Subcutaneous adipose tissue (tissue), 4 donors: ENCODE measurements around the gene RCSD1. TPM values are rescaled to one million over a fixed set of nuclear protein-coding genes. Genes with fewer than 3 reads are reported as not detected.

Source experiments
- total RNA-seq, 4 donors: library from RNA; depleted of rRNA; stranded (reverse); fragments of >200 nt; gene quantifications; one replicate each; pipeline ENCODE4 v1.1.0, GENCODE V29; 2016
- TF ChIP-seq, protein P1 (sequence below): fragments of 450-650 bp; IDR thresholded peaks from one replicate; pipeline ENCODE4 v1.5.1; 2016; ENCODE audit warnings: low read depth, mild to moderate bottlenecking, control low read depth, antibody characterized with exemption, moderate library complexity

Gene RCSD1
- total RNA-seq, 4 donors from 2014 or later, result 22.5 to 33.3 (median 28.7) TPM

DNA sequence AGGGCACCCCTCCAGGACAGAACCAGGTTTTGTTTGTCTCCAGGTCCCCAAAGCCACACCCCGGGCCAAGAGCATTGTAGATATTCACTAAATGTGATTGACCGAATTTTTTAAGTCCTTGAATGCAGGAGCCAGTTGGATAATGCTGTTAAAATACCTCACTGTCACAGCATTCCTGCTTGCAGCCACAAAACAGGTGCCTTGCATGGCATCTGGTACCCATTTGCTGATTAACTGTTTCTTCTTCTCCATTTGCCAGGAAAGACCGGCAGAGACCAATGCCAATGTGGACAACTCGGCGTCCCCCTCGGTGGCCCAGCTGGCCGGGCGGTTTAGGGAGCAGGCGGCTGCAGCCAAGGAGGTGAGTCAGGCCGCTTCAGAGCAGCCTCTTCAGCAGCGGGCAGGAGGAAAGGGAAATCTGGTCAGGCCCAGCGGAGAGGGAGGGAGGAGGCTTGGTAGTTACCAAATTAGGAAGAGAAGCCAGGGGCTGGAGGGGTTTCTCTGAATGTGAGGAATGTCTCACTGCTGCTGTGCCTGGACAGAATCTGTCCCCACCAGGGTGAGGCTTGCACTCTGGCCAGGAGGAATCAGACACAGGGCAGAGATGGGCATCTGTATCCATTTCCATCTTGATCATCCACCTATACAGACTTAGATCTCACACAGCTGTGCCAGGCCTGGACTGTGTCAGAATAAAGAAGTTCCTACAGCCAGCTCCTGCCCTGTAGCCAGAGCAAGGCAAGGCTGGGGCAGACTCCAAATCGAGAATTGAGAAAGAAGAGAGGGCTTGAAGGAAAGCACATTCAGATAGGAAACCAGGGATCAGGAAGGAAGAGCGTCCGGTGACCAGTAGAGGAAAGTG is 53.8 kb downstream of the RCSD1 start:
- TF ChIP-seq, protein P1, sequence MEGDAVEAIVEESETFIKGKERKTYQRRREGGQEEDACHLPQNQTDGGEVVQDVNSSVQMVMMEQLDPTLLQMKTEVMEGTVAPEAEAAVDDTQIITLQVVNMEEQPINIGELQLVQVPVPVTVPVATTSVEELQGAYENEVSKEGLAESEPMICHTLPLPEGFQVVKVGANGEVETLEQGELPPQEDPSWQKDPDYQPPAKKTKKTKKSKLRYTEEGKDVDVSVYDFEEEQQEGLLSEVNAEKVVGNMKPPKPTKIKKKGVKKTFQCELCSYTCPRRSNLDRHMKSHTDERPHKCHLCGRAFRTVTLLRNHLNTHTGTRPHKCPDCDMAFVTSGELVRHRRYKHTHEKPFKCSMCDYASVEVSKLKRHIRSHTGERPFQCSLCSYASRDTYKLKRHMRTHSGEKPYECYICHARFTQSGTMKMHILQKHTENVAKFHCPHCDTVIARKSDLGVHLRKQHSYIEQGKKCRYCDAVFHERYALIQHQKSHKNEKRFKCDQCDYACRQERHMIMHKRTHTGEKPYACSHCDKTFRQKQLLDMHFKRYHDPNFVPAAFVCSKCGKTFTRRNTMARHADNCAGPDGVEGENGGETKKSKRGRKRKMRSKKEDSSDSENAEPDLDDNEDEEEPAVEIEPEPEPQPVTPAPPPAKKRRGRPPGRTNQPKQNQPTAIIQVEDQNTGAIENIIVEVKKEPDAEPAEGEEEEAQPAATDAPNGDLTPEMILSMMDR, result no peak

DNA sequence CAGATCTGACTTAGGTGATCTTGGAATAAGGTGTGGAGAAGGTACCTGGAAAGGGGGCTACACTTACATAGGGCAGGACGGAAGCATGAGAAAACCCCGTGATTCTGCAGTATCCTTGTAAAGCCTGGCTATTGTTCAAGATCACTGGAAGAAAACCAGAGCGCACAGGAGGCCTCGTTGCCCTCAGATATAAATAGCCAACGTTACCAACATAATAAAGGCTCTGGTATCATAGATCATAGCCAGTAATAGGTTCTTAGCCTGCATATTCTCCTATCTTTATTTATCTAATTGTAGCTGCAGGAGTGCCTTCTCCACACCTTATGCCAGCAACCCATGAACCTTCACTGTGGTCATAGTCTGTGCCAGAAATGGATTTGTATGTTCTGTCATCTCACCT is 55.8 kb downstream of the RCSD1 start:
- TF ChIP-seq, protein P1, result no peak

DNA sequence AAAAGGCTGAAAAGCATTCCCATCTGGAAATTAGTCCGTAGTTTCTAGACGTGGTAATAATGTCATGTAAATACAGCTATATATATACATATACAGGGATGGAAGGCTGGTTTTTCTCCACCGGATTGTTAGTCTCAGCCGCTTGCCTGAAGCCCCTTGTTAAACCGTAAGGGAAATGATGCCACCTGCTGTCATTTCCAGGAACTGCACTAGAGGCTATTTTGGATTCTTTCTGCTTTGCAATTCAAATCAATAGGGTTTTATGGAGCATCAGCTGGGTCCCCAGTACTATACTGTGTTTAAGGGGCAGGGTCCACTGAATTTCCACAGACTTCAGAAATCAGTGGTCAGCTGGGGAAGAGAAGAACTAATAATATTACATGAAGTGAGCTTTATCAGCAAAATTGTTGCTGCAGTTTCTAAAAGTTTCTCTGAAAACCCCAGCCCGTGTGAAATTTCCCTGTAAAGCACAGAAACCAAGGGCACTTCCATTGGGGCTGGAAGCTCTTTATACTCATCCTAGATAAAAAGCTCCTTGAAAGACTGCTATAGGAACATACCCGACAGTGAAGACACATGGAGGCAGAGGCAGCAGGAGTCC is 58.0 kb downstream of the RCSD1 start:
- TF ChIP-seq, protein P1, result no peak

DNA sequence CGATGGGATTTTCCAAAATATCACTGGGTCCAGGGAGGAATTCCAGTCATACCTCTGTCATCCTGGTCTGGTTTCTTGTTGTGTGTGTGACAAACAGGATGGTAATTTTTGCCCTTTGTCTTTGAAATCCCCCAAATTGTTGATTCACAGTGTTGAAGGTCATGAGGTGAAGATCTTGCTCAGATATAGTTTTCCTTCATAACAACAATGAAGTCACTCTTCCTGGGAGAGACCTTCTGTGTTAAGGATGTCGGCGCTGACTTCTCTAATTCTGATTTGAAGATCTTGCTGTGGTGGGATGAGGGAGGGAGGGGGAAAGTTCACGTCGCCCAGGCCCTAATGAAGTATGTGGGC is 59.5 kb downstream of the RCSD1 start:
- TF ChIP-seq, protein P1, result no peak

DNA sequence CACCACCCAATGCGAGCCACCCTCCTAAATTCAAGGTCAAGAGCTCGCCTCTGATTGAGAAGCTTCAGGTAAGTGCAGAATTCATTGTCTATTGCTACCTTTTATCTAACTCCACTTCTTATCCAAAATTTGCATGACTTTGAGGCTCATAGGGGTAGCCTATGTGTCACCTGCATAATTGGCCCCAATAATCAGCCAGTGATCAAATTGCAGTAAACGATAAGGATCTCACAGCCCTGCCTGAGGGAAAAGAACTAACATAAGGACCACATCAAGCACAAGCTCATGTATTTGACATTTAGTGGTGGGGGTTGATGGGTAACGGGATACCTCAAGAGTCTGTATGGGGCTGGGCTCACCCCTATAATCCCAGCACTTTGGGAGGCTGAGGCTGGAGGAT is 60.0 kb downstream of the RCSD1 start:
- TF ChIP-seq, protein P1, result no peak

DNA sequence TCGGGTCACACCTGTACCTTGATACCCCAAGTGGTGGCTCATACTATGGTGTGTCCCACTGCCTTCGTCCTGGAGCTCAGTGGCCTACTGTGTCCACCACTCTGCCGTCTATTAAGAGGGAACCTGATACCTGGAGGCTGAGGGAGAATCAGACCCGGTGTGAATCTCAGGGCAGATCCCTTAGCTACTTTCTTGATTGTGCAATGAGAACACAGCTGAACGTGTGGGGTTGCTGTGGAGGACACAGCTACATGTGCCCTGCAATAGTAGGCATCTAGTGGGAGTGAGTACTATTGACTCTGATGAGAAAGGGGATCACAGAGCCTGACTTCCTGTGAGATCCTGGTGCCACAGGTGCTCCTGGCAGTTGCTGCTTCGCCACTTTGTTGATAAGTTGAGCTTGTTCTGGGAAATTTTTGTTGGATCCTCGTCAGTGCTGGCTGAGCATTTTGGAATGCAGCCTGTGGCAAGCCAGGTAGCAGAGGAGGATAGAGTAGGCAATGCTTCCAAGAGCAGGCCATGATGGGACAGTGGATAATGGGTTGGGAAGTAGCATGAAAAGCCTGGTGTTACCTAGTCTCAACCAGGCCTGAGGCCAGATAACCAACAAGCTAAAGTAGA is 63.5 kb downstream of the RCSD1 start:
- TF ChIP-seq, protein P1, result no peak

DNA sequence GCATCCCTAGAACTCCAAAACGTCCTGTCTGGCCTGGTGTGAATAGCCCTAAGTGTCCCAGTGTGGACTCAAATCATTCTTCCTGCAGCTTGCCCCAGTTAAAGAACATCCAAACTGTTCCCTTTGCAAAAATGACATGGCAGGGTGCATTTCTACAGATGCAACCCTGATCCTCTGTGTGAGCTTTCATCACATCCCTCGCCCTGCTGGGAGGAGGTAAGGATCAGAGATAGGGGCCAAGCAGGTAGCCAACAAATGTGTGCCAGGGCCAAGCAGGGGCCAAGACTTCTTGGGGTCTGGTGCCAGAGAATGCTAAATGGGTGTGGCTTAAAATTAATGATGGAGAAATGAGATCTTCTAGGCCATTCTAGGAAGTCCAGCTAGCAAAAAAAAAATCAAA is 64.7 kb downstream of the RCSD1 start:
- TF ChIP-seq, protein P1, result no peak
